Measurements from ENCODE around the gene CAPN8. TPM values are rescaled to one million over a fixed set of nuclear protein-coding genes. Genes with fewer than 3 reads are reported as not detected.

Gene CAPN8
- total RNA-seq, 2 experiments from 2014 or later, result 0.27 to 0.34 TPM

DNA sequence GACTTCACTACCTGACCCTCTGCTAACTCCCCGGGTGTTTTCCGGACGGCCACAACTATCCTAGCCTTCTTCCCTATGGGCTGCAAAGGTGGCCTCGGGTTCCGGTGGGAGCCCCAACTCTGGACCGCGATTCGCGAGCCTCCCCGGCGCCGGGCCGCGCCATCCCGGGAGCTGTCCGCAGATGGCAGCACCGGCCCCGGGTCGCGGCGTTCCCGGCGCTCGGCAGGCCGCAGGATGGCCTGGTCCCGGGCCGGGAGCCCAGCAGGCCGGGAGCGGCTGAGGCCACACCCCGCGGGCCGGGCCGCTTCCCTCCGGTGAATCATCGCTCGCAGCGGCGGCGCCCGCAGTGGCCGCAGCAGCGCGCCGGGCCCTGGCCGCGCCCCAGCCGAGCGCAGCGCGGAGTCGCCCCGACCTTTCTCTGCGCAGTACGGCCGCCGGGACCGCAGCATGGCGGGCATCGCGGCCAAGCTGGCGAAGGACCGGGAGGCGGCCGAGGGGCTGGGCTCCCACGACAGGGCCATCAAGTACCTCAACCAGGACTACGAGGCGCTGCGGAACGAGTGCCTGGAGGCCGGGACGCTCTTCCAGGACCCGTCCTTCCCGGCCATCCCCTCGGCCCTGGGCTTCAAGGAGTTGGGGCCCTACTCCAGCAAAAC lies 46.8 kb upstream of the CAPN8 start, which contains the start of gene CAPN2:
Gene CAPN2, plus strand, starts transcription at position 346 of the 656 bp plus-strand sequence. Its CDS starts 102 bp downstream, at position 448.
- no peaks in the 10 kb centered on the region for H3K9me3 ChIP-seq (ENCODE audit: control insufficient read depth in 1 of 2, insufficient read depth in 1 of 2, low read length in 2 of 2)
- Mint-ChIP-seq H3K9me3 (no peaks in the 10 kb centered on the region), H3K27me3 (no peaks in the 10 kb centered on the region), H3K36me3 (ENCODE audit: low read depth) (peaks cover 10% of the 10 kb centered on the region), H3K27ac (peak within 1 kb of the TSS; percentile 90), H3K4me3 (peak within 1 kb of the TSS; percentile 90), H3K4me1 (ENCODE audit: low read depth) (peaks cover 65% of the 10 kb centered on the region)
- peak; percentile 16 to 87 (median 52) for DNase-seq
- POLR2A ChIA-PET, result interaction anchor here (0.5 to 2.0 kb wide), 8 partner anchors 14 to 999 kb away, joined by 3 to 20 read pairs (median 4); no protein-coding TSS in a partner anchor
- peaks cover 64% of the 10 kb centered on the region for H3K4me1 ChIP-seq (ENCODE audit: insufficient read depth, low read length)
- H3K27ac ChIP-seq (ENCODE audit: low read depth in 1 of 2, low read length in 2 of 2), result peak within 1 kb of the TSS; percentile 68 to 77
- intact Hi-C loops (cut with DNase I, micrococcal nuclease), result loop anchor here (1.0 to 5.0 kb wide), 4 partner anchors 14 to 135 kb away; partner anchors contain the start of gene TP53BP2 (in 1 of the 2)
- ATAC-seq (ENCODE audit: poor library complexity), result peak; percentile 48
- CTCF ChIA-PET, result interaction anchor here (0.9 to 4.5 kb wide), 6 partner anchors 13 to 134 kb away, joined by 3 to 46 read pairs (median 6); partner anchors contain the start of gene TP53BP2
- no peaks in the 10 kb centered on the region for H3K36me3 ChIP-seq (ENCODE audit: insufficient read depth, low read length)
- H3K27me3 ChIP-seq (ENCODE audit: control insufficient read depth in 1 of 2, insufficient read depth in 2 of 2, low read length in 2 of 2), result no peaks in the 10 kb centered on the region
- TF ChIP-seq, protein P1, sequence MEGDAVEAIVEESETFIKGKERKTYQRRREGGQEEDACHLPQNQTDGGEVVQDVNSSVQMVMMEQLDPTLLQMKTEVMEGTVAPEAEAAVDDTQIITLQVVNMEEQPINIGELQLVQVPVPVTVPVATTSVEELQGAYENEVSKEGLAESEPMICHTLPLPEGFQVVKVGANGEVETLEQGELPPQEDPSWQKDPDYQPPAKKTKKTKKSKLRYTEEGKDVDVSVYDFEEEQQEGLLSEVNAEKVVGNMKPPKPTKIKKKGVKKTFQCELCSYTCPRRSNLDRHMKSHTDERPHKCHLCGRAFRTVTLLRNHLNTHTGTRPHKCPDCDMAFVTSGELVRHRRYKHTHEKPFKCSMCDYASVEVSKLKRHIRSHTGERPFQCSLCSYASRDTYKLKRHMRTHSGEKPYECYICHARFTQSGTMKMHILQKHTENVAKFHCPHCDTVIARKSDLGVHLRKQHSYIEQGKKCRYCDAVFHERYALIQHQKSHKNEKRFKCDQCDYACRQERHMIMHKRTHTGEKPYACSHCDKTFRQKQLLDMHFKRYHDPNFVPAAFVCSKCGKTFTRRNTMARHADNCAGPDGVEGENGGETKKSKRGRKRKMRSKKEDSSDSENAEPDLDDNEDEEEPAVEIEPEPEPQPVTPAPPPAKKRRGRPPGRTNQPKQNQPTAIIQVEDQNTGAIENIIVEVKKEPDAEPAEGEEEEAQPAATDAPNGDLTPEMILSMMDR (IDR thresholded peaks at IDR 0.05), result peak; percentile 33
- peak within 1 kb of the TSS; percentile 84 for H3K4me3 ChIP-seq (ENCODE audit: low read length)

DNA sequence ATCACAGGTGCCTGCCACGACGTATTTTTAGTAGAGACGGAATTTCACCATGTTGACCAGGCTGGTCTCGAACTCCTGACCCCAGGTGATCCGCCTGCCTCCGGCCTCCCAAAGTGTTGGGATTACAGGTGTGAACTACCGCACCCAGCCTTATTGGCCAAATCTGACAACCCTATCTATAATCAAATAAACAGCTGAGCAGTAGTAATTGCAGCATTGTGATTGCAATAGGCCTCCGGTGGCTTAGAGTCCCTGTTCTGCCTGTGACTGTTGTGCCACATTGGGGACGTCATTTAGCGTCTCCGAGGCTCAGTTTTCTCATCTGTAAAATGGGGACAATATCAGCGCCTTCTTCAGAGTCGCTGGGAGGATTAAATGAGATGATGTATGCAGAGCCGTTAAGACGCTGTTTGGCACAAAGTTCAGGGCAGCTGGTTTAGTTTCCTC lies 46.3 kb upstream of the CAPN8 start:
- H3K4me1 Mint-ChIP-seq (ENCODE audit: low read depth), result peaks cover 59% of the 10 kb centered on the region

DNA sequence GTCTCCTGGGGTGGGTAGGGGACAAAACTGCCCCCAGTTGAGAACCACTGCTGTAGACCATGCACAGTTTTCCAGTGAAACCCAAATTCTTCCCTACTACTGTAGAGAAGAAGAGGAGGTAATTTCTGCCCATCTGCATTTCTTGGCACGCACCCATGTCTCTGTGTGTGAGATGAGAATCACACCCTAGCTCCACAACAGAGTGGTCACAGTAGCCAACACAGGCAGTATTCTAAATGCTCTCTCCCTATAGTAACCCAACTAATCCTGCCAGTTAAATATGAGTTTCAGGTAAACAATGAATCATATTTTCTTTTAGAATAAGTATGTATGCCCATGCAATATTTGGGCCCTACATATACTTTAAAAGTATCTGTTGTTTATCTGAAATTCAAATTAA lies 45.7 kb upstream of the CAPN8 start:
- Mint-ChIP-seq H3K27ac (peak overlapping the region; percentile 90), H3K4me1 (ENCODE audit: low read depth) (peaks cover 54% of the 10 kb centered on the region), H3K4me3 (peak overlapping the region; percentile 90), H3K9me3 (no peaks in the 10 kb centered on the region), H3K36me3 (ENCODE audit: low read depth) (no peaks in the 10 kb centered on the region), H3K27me3 (no peaks in the 10 kb centered on the region)
- peaks cover 52% of the 10 kb centered on the region for H3K4me1 ChIP-seq (ENCODE audit: insufficient read depth, low read length)
- TF ChIP-seq, protein P1 (IDR thresholded peaks at IDR 0.05), result no peak
- no peaks in the 10 kb centered on the region for H3K27me3 ChIP-seq (ENCODE audit: control insufficient read depth in 1 of 2, insufficient read depth in 2 of 2, low read length in 2 of 2)
- ATAC-seq (ENCODE audit: poor library complexity) (no peak), DNase-seq (no peak)
- H3K36me3 ChIP-seq (ENCODE audit: insufficient read depth, low read length), result no peaks in the 10 kb centered on the region
- intact Hi-C loops (cut with DNase I, micrococcal nuclease), result loop anchor here (2.0 to 5.0 kb wide), 3 partner anchors 16 to 136 kb away; partner anchors contain the start of gene TP53BP2 (in 1 of the 2)
- H3K27ac ChIP-seq (ENCODE audit: low read depth in 1 of 2, low read length in 2 of 2), result peak overlapping the region in 1 of 2 donors; percentile 32
- no peak overlapping the region for H3K4me3 ChIP-seq (ENCODE audit: low read length)
- ChIA-PET POLR2A (interaction anchor here (0.8 to 1.7 kb wide), 2 partner anchors 13 to 18 kb away, joined by 3 to 5 read pairs; no protein-coding TSS in a partner anchor), CTCF (interaction anchor here (1.0 to 4.5 kb wide), 3 partner anchors 38 to 135 kb away, joined by 3 to 46 read pairs (median 3); partner anchors contain the start of gene TP53BP2)
- no peaks in the 10 kb centered on the region for H3K9me3 ChIP-seq (ENCODE audit: control insufficient read depth in 1 of 2, insufficient read depth in 1 of 2, low read length in 2 of 2)

More for the DNA sequence above, 46.3 kb upstream of the CAPN8 start:
- POLR2A ChIA-PET, result interaction anchor here (0.5 to 2.0 kb wide), 7 partner anchors 14 to 998 kb away, joined by 3 to 20 read pairs (median 4); no protein-coding TSS in a partner anchor
- intact Hi-C loops (cut with DNase I, micrococcal nuclease), result loop anchor here (1.0 to 5.0 kb wide), 4 partner anchors 15 to 136 kb away; partner anchors contain the start of gene TP53BP2 (in 1 of the 2)
- no peaks in the 10 kb centered on the region for H3K27me3 Mint-ChIP-seq
- Histone ChIP-seq H3K36me3 (ENCODE audit: insufficient read depth, low read length) (no peaks in the 10 kb centered on the region), H3K9me3 (ENCODE audit: control insufficient read depth in 1 of 2, insufficient read depth in 1 of 2, low read length in 2 of 2) (no peaks in the 10 kb centered on the region), H3K27ac (ENCODE audit: low read depth in 1 of 2, low read length in 2 of 2) (peak overlapping the region; percentile 66 to 68), H3K4me3 (ENCODE audit: low read length) (peak overlapping the region; percentile 84), H3K4me1 (ENCODE audit: insufficient read depth, low read length) (peaks cover 58% of the 10 kb centered on the region), H3K27me3 (ENCODE audit: control insufficient read depth in 1 of 2, insufficient read depth in 2 of 2, low read length in 2 of 2) (no peaks in the 10 kb centered on the region)
- DNase-seq (no peak), ATAC-seq (ENCODE audit: poor library complexity) (no peak)
- peak overlapping the region; percentile 90 for H3K4me3 Mint-ChIP-seq
- TF ChIP-seq, protein P1 (IDR thresholded peaks at IDR 0.05), result no peak
- peaks cover 4% of the 10 kb centered on the region for H3K36me3 Mint-ChIP-seq (ENCODE audit: low read depth)
- peak overlapping the region; percentile 90 for H3K27ac Mint-ChIP-seq
- CTCF ChIA-PET, result interaction anchor here (0.9 to 4.5 kb wide), 6 partner anchors 14 to 134 kb away, joined by 3 to 46 read pairs (median 6); partner anchors contain the start of gene TP53BP2
- H3K9me3 Mint-ChIP-seq, result no peaks in the 10 kb centered on the region

Measured in CD4-positive, alpha-beta T cell (primary cell).